PC-3 (cell line): ENCODE measurements around the gene CEL.

ENCODE experiments used
- CTCF ChIP-seq: fragments of 300-600 bp; sonication (generic); conservative IDR thresholded peaks from 2 replicates; pipeline ENCODE4 v1.5.1; 2017; ENCODE audit warnings: antibody characterized with exemption, low read depth, mild to moderate bottlenecking, low read length
- EZH2 ChIP-seq: fragments of 300-600 bp; sonication (generic); IDR thresholded peaks from one replicate; pipeline ENCODE4 v1.6.1; 2017; ENCODE audit warnings: antibody characterized with exemption, mild to moderate bottlenecking, low read length; ENCODE audit not compliant: unreplicated experiment
- EZH2phosphoT487 ChIP-seq: fragments of 300-600 bp; sonication (generic); IDR thresholded peaks from 2 replicates; pipeline ENCODE4 v1.6.1; 2018; ENCODE audit warnings: mild to moderate bottlenecking, antibody characterized with exemption, low read length, borderline replicate concordance

GRCh38 chr9:133075925-133076630 lies 14.3 kb downstream of the CEL start:
- TF ChIP-seq CTCF (no peak), EZH2phosphoT487 (no peak), EZH2 (no peak)
